G401.6 (cell line): ENCODE results near the gene ADAM10.
A peak's percentile ranks its signal among the peaks of the same experiment; 100 is the strongest.
"Not testable (repeated sequence)": the region's sequence is repeated elsewhere in the genome, so short reads cannot be mapped to it uniquely, and the experiment has no call there.

Experiments
- FAIRE-seq: peaks from 2 replicates; lab custom pipeline; 2012; peaks lifted over from hg19 to GRCh38; lab: Jason Lieb, UNC

Gene ADAM10

DNA sequence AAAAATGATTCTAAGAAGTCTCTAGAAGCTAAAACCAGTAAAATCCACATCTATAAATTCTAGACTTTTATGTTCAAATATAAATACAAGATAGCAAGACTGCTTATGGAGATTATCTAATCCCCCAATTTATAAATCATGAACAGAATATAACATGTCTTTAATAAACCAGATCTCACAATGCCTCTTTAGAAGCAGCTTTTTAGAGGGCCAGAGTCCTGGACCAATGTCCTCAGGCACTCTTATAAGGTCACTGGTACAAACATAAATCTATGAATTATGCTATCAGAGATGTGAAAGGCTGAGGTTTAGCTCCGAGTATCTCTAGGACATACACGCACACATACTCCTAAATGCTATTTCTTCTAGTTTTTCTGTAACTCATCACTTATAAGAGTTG lies 78.3 kb downstream of the ADAM10 start:
- no peak for FAIRE-seq

DNA sequence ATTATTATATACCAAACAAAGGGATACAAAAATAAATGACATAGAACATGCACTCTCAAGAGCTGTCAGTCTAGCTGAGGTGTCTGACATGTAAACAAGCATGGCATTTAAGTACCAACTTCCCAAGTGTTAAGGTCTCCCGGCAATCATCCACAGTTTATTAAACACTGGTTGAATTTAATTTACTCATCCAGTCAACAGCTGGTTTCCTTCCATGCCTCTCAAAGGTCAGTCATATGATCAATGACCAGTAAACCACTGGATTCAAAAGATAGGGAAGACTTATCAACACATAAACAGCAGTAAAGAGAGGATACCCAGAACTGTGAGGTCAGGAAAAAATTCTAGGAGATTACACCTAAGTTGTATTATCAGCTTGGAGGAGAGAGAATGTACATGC lies 80.4 kb downstream of the ADAM10 start:
- FAIRE-seq, result no peak

DNA sequence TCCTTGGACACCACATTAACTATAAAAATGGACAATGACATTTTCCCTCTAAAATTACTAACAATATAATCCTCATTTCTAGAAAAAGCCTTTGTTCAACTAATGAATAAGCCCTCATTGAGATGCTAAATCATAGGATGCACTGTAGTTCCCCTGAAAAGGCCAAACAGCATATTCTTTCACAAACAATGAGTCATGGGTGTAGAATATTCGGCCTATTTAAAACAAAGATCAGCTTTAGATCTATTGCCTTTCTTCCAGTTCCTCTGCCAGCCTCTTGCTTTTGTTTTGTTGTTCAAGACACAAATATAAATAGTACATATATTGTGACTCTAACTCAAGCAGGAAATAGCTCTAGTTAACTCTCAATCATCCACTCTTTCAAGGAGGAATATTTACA lies 82.5 kb downstream of the ADAM10 start:
- no peak for FAIRE-seq

DNA sequence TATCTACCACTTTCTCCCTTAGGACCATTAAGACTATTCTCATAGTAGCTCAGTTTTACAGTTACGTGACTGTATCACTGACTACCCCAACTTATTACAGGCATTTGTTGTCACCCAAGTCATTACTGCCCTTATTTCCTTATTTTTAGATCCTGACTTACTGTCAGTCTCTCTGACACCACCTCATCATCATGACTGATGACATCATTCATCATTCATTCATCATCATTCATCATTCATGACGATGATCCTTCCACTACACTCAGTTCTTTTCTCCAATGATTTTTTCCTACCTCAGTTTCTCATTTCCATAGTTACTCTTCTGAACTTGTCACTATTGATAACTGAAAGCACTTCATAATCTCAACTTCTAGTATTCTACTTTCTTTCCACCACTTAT lies 83.8 kb downstream of the ADAM10 start:
- FAIRE-seq, result no peak

DNA sequence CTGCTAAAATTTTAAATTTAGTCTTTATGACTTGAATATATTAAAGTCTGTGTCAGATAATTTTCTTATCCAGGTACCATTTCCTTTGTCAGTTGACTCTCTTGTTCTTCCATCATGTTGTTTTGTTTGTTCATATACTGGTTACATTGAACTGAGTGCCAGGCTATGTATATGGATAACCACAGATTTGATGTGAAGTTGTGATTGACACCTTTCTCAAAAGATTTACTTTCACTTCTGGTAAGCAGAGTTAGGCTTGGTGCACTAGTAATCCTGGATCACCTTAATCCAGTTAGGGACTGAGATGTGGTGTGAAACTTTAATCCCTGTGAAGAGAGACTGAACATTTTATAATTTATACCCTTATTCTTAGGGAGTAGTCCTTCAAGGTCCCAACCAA lies 99.4 kb downstream of the ADAM10 start:
- no peak for FAIRE-seq

DNA sequence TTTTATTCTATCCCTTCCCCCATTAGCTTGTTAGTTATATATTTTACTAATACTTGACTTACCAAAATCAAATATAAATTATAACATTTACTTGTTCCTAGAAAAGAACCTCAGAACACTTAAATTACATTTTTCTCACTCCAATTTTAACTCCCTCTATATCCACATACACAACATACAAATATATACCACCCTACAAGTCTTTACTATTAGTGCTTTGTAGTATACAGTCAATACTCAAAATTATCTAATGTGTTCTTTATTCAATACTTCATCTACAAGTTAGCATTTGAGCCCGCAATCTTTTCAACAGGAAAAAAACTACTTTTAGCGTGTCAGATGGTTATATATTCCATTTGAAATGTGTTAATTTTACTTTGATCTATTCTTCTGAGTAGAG lies 100.3 kb downstream of the ADAM10 start:
- no peak for FAIRE-seq

DNA sequence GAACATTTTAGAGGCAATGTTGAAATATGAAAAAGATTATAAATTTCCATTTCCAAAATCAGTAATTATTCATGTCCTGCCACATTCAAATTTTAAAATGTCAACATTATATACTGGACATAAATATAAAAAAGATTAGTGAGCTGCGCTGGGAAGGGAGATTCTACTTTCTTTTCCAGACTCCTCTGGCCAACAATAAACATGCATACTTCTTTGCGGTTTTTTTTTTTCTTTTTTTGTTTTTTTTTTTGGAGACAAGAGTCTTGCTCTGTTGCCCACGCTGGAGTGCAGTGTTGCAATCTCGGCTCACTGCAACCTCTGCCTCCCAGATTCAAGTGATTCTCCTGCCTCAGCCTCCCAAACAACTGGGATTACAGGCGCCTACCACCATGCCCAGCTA lies 105.5 kb downstream of the ADAM10 start:
- FAIRE-seq, result no peak

DNA sequence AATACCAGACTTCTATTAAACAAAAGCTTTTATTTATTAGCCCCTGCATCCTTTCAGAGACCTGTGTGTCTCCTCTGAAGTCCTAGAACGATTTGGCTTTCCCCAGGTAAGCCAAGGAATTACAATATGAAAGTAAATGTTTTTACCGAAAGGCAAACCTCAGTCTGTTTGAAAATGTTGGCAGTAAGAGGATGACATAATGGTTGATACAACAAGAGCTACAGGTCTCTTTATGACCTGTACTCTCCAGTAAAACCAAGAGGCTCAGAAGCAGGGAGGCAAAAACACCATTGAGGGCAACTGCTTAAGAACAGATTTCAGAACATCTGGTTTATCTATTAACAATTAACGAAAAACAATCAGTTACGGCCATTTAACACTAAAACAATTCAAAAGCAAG lies 107.8 kb downstream of the ADAM10 start:
- no peak for FAIRE-seq

DNA sequence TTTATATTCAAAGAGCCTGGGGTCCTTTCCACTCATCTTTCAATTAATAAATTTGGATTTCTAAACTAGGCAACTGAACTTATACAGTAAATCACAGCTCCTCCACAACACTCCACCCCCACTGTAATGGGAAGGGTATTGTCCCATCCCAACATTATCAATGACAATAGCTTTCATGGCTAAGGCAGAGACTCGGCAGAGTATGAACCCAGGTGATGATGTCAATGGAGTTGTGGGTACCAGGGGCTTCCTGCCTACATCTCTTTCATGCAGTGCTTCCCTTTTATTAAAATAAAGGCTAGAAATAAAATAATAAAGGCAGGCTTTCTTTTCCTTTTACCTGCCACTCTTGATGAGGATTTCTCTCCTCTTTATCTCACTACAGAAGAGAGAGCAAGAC lies 109.5 kb downstream of the ADAM10 start:
- no peak for FAIRE-seq

DNA sequence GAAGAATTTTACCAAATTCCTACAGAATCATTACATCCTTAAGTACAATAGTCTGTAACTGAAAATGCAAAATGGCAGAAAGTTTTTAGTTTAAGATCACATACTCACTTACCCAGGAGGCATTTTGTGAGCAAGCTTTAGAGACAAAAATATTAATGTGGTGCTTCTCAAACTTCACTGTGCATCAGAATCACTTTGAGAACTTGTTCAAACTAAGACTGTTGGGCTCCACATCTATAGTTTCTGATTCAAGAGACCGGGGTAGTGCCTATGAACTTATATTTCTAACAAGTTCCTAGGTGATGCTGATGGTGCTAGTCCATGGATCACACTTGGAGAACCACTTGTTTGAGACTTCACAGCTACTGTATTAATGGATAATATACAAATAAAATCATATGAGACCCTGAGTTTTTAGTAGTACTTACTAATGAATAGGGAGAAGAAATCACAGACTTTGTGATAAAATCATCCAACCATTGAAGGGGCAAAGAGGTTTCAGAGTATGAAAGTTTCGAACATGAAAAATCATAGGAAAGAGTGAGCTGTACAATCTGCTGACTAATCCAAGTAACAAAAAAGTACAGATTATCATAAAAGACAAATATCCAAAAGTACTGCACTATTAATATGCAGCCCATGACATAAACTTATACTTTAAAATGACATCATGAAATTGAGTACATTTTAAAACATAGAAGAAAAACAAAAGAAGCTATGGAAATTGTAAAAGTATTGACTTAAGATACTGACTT lies 110.3 kb downstream of the ADAM10 start:
- FAIRE-seq, result peak; percentile 80

DNA sequence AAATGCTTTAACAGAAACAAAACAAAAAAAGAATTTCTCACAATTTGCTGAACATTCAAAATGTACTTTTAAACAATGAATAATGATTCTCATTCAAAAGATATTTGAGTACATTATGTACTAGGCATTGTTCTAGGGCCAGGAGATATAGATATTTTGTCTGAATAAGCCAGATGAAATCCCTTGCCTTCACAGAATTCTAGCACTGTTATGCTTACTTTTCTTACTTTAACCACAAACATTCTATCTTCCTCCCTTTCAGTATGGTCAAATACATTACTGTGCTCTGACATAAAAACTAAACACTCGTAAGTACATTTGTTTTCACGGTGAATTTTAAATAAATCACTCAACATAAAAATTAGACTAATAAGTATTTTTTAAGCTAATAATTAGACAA lies 116.7 kb downstream of the ADAM10 start:
- FAIRE-seq, result no peak

DNA sequence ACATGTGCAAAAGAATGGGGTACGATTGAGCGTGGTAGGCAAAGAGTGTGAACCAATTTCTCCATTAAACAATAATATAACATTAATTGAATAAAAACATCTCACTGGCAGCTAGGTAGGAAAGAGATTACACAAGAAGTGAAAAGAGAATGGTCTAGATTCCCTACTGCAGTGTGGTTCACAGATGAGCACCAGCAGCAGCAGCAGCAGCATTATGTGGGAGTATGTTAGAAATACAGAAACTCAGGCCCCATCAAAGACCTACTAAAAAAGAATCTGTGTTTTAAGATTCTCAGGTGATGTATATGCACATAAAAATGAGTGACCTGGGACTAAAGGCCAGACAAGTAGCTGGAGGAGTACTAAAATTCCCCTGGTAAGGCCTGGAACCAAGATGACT lies 118.2 kb downstream of the ADAM10 start:
- FAIRE-seq, result no peak

DNA sequence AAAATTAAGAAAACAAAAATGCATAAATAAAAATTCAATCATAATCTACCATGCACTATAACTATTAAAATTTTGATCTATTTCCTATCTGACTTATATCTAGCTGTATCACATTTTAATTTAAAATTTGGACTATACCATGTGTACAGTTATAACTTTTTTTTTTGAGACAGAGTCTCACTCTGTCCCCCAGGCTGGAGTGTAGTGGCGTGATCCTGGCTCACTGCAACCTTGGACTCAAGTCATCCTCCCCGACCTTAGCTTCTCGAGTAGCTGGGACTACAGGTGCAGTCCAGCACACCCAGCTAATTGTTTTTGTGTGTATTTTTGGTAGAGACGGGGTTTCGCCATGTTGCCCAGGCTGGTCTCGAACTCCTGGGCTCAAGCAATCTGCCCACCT lies 119.9 kb downstream of the ADAM10 start:
- FAIRE-seq, result no peak

DNA sequence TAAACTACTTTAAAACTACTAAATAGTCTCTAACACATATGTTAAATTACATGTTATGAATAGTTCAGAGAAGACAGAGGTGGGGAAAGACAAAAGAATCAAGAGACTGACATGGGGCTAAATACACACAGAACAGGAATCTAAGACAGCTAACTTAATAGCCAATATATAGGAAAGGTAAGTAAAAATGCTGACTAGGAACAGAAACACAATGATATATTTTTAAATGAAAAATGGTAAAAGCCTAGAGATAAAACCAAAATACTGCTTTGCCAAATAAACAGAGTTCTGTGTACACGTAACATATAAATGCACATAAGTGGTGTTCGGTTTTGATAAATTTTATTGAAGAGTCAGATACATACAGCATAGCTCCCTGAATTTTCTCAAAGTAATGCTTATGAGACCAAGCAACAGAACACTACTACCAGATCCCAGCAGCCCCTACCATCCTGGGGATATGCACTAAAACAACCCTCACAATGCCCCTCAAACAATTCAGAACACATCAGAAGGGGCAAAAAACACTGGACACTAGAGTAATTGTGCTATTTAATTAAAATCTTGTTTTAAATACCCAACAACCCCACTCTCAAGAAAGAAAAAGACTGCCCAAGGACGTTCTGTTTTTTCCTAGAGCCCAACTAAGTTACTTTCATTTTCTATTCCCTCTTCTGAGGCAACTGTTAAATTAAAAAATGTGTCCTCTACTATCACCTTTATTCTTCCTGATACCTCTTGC lies 121.1 kb downstream of the ADAM10 start:
- no peak for FAIRE-seq

DNA sequence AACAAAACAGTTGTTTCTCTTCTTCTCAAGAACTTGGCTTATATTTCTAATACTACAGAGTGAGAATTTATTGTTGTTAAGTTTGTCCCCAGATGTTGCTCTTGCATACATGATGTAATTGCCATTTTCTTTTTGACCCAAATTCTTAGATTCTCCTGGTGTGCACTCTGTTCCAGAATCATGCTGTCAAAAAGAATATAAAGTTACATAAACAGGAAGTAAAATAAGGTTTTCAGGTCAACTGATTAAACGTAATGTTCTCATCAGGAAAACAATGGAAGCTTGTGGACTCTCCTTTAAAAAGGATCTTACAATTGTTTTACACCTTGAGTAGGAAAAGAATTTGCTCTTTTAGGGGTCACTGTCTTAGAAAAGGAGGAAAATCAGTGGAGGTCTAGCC lies 121.8 kb downstream of the ADAM10 start:
- FAIRE-seq, result no peak

DNA sequence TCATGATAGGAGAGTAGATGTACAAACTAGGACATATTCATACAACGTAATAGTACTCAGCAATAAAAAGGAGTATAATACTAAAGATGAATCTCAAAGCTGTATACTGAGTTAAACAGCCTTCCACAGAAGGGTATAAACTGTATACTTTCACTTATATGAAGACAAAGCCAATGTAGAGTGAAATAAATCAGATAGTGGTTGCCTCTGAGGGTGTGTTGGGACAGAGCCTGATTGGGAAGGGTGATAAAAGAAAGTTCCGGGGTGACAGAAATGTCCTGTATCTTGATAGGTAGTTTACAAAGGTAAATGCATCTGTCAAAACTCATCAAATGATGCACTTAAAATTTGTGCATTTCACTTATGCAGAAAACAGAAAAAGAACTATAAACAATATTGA lies 122.5 kb downstream of the ADAM10 start:
- no peak for FAIRE-seq

DNA sequence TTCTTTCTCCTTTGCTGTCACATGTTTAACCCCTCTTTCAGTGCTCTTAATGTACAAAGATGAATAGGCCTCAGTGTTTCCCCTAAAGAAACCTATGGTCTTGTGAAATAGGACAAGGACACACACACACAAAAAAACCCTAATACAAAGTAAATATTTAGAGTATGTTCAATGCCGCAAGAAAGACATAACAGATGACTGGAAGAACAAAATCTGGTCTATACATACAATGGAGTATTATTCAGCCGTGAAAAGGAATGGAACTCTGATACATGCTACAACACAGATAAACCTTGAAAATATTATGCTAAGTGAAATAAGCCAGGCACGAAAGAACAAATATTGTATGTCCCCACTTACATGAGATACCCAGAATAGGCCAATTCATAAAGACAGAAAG lies 123.1 kb downstream of the ADAM10 start:
- FAIRE-seq, result no peak

DNA sequence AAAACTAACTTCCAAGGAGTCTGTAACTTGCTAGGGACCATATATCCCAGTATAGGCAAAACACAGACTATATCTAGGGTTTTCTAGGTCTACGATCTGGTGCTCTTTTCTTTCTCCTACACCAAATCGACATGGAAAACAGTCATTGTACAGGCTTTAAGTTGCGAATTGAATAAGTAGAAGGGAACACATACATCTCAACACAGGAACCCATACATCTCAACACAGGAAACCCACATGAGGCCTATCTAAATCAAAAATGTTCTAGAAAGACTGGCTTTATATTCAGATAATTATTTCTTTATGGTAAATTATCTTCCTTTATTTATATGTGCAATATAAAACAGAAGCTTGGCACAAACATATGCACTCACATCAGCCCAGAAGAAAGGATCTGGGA lies 126.6 kb downstream of the ADAM10 start:
- FAIRE-seq, result no peak

DNA sequence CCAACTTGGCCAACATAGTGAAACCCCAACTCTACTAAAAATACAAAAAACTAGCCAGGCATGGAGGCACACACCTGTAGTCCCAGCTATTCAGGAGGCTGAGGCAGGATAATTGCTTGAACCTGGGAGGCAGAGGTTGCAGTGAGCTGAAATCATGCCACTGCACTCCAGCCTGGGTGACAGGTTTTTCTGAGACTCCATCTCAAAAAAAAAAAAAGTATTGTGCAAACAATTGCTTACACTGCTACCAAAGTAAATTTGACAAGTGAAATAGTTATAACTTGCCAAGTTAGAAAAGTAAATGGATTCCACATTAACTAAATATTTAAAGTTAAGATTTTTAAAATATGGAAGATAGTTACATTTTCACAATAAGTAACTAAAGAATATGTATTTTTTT lies 129.2 kb downstream of the ADAM10 start:
- not testable (repeated sequence) for FAIRE-seq

DNA sequence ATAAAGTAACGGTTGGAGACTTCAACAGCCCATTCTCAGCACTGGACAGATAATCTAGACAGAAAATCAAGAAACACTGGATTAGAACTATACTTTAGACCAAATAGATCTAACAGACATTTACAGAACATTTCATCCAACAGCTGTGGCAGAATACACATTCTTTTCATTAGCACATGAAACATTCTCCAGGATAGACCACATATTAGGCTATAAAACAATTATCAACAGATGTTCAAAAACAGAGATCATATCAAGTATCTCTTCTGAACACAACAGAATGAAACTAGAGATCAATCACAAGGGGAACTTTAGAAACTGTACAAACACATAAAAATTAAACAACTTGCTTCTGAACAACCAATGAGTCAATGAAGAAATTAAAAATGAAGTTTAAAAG lies 133.3 kb downstream of the ADAM10 start:
- FAIRE-seq, result no peak

DNA sequence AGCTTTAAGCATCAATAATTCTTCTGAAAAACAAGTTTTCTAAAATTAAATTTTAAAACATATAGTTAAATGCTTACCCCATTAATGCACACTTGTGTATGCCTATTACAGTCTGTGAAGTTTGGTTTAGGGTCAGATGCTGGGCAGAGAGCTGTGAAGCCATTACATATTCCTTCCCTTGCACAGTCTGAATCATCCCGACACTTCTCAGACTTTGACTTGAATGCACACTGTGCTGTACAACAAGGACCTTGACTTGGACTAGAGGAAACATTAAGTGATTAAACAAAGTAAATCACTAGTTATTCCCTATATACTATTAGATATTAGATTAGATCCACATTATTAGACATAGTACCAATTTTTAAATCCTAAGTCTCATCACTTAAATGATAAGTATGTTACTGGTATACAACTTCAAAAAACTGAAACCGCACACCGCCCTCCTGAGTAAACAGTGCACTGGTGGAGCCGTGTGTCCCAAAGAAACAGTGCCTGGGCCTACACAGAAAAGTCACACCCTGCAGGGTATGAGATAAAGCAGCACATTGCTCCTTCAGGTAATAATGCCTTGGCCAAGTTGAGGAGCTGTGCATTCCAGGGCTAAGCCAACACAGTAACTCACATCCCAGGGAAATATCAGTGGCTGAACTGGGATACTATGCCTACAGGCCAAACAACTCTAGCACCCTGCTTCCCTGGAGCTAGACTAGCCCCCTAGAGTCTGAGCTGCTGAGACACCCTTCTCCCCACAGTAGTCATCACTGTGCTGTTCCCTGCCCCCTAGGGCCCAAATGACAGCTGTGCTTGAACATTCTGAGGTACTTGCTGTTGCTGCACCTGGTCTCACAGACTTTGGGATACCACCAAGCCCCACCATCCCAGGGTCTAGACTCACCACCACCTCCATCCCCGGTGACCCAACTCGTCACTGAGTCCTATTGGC lies 137.5 kb downstream of the ADAM10 start:
- no peak for FAIRE-seq

DNA sequence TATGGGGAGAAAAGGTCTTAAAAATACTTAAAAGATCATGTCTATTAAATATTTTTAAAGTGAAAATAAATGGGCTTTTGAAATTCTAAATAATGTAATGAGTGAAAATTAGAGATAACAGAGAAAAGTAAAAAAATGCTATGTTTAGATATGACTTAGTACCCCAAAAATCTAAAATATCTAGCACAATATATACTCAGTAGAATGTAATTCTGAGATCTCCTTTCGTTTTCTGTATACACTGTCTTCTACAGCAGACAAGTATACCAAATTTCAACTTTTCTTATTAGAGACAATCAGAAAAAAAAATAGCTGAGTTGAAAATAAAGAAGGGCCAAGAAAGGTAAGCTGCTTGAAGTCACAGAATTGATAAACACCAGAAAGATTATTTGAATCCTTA lies 140.8 kb downstream of the ADAM10 start:
- FAIRE-seq, result no peak

DNA sequence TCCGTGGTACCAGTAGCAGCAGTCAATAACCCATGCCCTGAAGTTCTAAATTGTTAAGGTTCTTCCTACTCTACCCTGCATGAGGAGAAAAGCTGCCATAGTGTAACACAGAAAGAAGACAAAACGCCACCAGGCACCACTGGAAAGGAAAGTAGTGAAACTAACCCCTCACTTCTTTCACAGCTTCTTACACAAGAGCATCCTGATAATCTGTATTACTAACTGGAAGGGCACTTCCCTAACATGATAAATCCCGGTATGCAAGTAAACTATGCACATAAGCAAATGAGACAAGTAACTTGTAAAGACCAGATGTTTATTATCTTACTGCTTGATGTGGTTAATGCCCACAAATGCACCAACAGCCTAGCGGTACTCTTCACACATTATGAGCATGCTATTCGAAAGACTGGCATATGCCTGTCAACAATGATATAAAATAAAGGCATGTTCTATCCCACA lies 141.3 kb downstream of the ADAM10 start:
- FAIRE-seq, result no peak
